Neuronal stem cell (in vitro differentiated cells): ENCODE results near the gene PLCH2.

Experiments
- DNase-seq: peaks from one replicate; pipeline ENCODE4 v3.0.0-alpha.2; 2013; ENCODE audit warnings: low spot score
- H2AFZ ChIP-seq: one replicate; pipeline ENCODE4 v1.6.1; 2013; ENCODE audit warnings: mild to moderate bottlenecking, low read length, inconsistent platforms
- H2AK5ac ChIP-seq: 2 replicates; pipeline ENCODE4 v1.6.1; 2013; ENCODE audit warnings: low read depth, mild to moderate bottlenecking, inconsistent platforms, low read length, moderate library complexity, mixed read lengths
- H2BK120ac ChIP-seq: 2 replicates; pipeline ENCODE4 v1.6.1; 2013; ENCODE audit warnings: low read depth, mild to moderate bottlenecking, inconsistent platforms, low read length, moderate library complexity, mixed read lengths
- H2BK12ac ChIP-seq: one replicate; pipeline ENCODE4 v1.6.1; 2013; ENCODE audit warnings: low read length, inconsistent platforms
- H2BK15ac ChIP-seq: 2 replicates; pipeline ENCODE4 v1.6.1; 2013; ENCODE audit warnings: mild to moderate bottlenecking, low read length, inconsistent platforms, mixed read lengths
- H2BK5ac ChIP-seq: one replicate; pipeline ENCODE4 v1.6.1; 2013; ENCODE audit warnings: inconsistent platforms, mild to moderate bottlenecking, low read length, moderate library complexity
- H3K14ac ChIP-seq: one replicate; pipeline ENCODE4 v1.6.1; 2013; ENCODE audit warnings: low read length, inconsistent platforms
- H3K18ac ChIP-seq: 2 replicates; pipeline ENCODE4 v1.6.1; 2013; ENCODE audit warnings: low read length, inconsistent platforms
- H3K23ac ChIP-seq: 2 replicates; pipeline ENCODE4 v1.6.1; 2013; ENCODE audit warnings: low read depth, mild to moderate bottlenecking, mixed read lengths, low read length, inconsistent platforms; ENCODE audit not compliant: poor library complexity
- H3K27ac ChIP-seq: replicated peaks from 3 replicates; pipeline ENCODE4 v1.5.1; 2013; ENCODE audit warnings: low read length, inconsistent platforms
- H3K27me3 ChIP-seq, 3 experiments: 2 replicates each; pipeline ENCODE4 v1.6.1; 2013; ENCODE audit warnings: low read length in 3 of 3, mild to moderate bottlenecking in 2 of 3, inconsistent platforms in 1 of 3, low read depth in 1 of 3, mixed read lengths in 1 of 3, moderate library complexity in 1 of 3; ENCODE audit not compliant: control insufficient read depth in 3 of 3, insufficient read depth in 3 of 3
- H3K36me3 ChIP-seq, 2 donors: replicated peaks in 1 of 2; 2 replicates each; pipeline ENCODE4 v1.6.1; 2013; ENCODE audit warnings: low read length in 2 of 2; ENCODE audit not compliant: control insufficient read depth in 2 of 2, insufficient read depth in 2 of 2
- H3K4ac ChIP-seq: 2 replicates; pipeline ENCODE4 v1.6.1; 2013; ENCODE audit warnings: inconsistent platforms, mild to moderate bottlenecking, low read length, moderate library complexity
- H3K4me1 ChIP-seq, 2 donors: 1 replicate in 1 of 2; 2 replicates in 1 of 2; pipeline ENCODE4 v1.6.1; 2013; ENCODE audit warnings: low read length in 2 of 2, low read depth in 1 of 2; ENCODE audit not compliant: control insufficient read depth in 2 of 2, insufficient read depth in 1 of 2
- H3K4me2 ChIP-seq: one replicate; pipeline ENCODE4 v1.6.1; 2013; ENCODE audit warnings: mild to moderate bottlenecking, low read length, inconsistent platforms; ENCODE audit not compliant: insufficient read depth, poor library complexity, severe bottlenecking
- H3K4me3 ChIP-seq, 2 donors: 2 replicates each; pipeline ENCODE4 v1.5.1; 2013; ENCODE audit warnings: low read length in 2 of 2, mild to moderate bottlenecking in 2 of 2, inconsistent platforms in 1 of 2, moderate library complexity in 1 of 2
- H3K79me1 ChIP-seq: one replicate; pipeline ENCODE4 v1.6.1; 2013; ENCODE audit warnings: low read depth, mild to moderate bottlenecking, inconsistent platforms, low read length, moderate library complexity
- H3K9ac ChIP-seq: one replicate; pipeline ENCODE4 v1.6.1; 2013; ENCODE audit warnings: mild to moderate bottlenecking, low read depth, low read length, inconsistent platforms; ENCODE audit not compliant: poor library complexity
- H3K9me3 ChIP-seq, 2 donors: replicated peaks in 1 of 2; 2 replicates each; pipeline versions ENCODE3 to v1.6.1; 2013; ENCODE audit warnings: low read length in 2 of 2, mild to moderate bottlenecking in 2 of 2, inconsistent platforms in 1 of 2, low read depth in 1 of 2, mixed read lengths in 1 of 2, moderate library complexity in 1 of 2; ENCODE audit not compliant: control insufficient read depth in 2 of 2, insufficient read depth in 1 of 2
- H4K8ac ChIP-seq: one replicate; pipeline ENCODE4 v1.6.1; 2013; ENCODE audit warnings: low read depth, mild to moderate bottlenecking, inconsistent platforms, low read length, moderate library complexity
- H4K91ac ChIP-seq: one replicate; pipeline ENCODE4 v1.6.1; 2013; ENCODE audit warnings: low read length, low read depth, mild to moderate bottlenecking, inconsistent platforms; ENCODE audit not compliant: poor library complexity
- WGBS, 2 donors: extraction: QIAGEN DNeasy Blood & Tissue Kit; methylation state at CpG; one replicate each; pipeline ENCODE4 v1.1.7; 2013; ENCODE audit warnings: missing lambda C conversion rate in 2 of 2, mixed read lengths in 1 of 2; ENCODE audit not compliant: insufficient read length in 2 of 2, insufficient replicate concordance in 1 of 2; ENCODE audit errors: extremely low coverage in 2 of 2; 5-methylcytosine and 5-hydroxymethylcytosine counted together

Gene PLCH2

GRCh38 chr1:2477791-2478499, 1.9 kb downstream of the PLCH2 start:
- no peaks in the 10 kb centered on the region for H3K36me3 ChIP-seq
- peak overlapping the region; percentile 18 for H3K4me2 ChIP-seq
- H2BK15ac ChIP-seq: peak overlapping the region; percentile 99
- H3K27me3 ChIP-seq: peaks cover 0 to 72% (median 0%) of the 10 kb centered on the region in 3 experiments
- no peak overlapping the region for H3K4me3 ChIP-seq
- peak overlapping the region; percentile 93 for H2AK5ac ChIP-seq
- H3K9ac ChIP-seq: peak overlapping the region; percentile 77
- peak overlapping the region; percentile 89 for H3K4ac ChIP-seq
- peak overlapping the region; percentile 82 for H3K14ac ChIP-seq
- H3K18ac ChIP-seq: peak overlapping the region; percentile 93
- H3K79me1 ChIP-seq: peaks cover 11% of the 10 kb centered on the region
- H2BK12ac ChIP-seq: peak overlapping the region; percentile 98
- H4K8ac ChIP-seq: peak overlapping the region; percentile 65
- DNase-seq: no peak
- H2BK120ac ChIP-seq: peak overlapping the region; percentile 87
- peak overlapping the region; percentile 98 for H3K23ac ChIP-seq
- peaks cover 22 to 38% of the 10 kb centered on the region in 2 donors for H3K4me1 ChIP-seq
- no peak overlapping the region for H3K27ac ChIP-seq
- peak overlapping the region; percentile 82 for H2BK5ac ChIP-seq
- no CpG with 5 or more reads among the region's 35 CpGs for WGBS, 2 donors
- no peaks in the 10 kb centered on the region for H3K9me3 ChIP-seq
- H4K91ac ChIP-seq: no peak overlapping the region
- no peak overlapping the region for H2AFZ ChIP-seq

- Histone ChIP-seq H4K8ac (no peak overlapping the region), H2AFZ (no peak overlapping the region), H3K4ac (no peak overlapping the region), H3K18ac (peak overlapping the region; percentile 64), H3K9me3 (no peaks in the 10 kb centered on the region), H4K91ac (no peak overlapping the region), H2AK5ac (peak overlapping the region; percentile 93), H3K79me1 (peaks cover 11% of the 10 kb centered on the region), H3K4me2 (no peak overlapping the region), H3K4me1 (peaks cover 11 to 28% of the 10 kb centered on the region in 2 donors), H3K14ac (peak overlapping the region; percentile 31), H3K27ac (no peak overlapping the region), H3K4me3 (no peak overlapping the region), H2BK15ac (peak overlapping the region; percentile 92), H3K27me3 (peaks cover 0 to 60% (median 0%) of the 10 kb centered on the region in 3 experiments), H3K9ac (no peak overlapping the region), H2BK120ac (no peak overlapping the region), H3K36me3 (no peaks in the 10 kb centered on the region), H2BK12ac (no peak overlapping the region), H2BK5ac (peak overlapping the region; percentile 75), H3K23ac (no peak overlapping the region)
- WGBS, 2 donors: no CpG with 5 or more reads among the region's 20 CpGs
- no peak for DNase-seq
These were observed 3.1 kb downstream of the PLCH2 start for GRCh38 chr1:2479186-2479585.

GRCh38 chr1:2479618-2480017, 3.5 kb downstream of the PLCH2 start:
- Histone ChIP-seq H3K4me3 (no peak overlapping the region), H3K4me2 (no peak overlapping the region), H3K36me3 (no peaks in the 10 kb centered on the region)

GRCh38 chr1:2480236-2480985, 4.3 kb downstream of the PLCH2 start:
- peak overlapping the region; percentile 4 for H2BK12ac ChIP-seq
- H4K8ac ChIP-seq: peak overlapping the region; percentile 17
- no peak overlapping the region for H2AFZ ChIP-seq
- H2BK120ac ChIP-seq: no peak overlapping the region
- no peak overlapping the region for H3K27ac ChIP-seq
- H3K36me3 ChIP-seq: no peaks in the 10 kb centered on the region
- no peak overlapping the region for H3K4me3 ChIP-seq
- peak overlapping the region; percentile 97 for H3K23ac ChIP-seq
- no peak overlapping the region for H3K4ac ChIP-seq
- H2AK5ac ChIP-seq: peak overlapping the region; percentile 56
- H3K18ac ChIP-seq: peak overlapping the region; percentile 38
- no peak for DNase-seq
- H3K79me1 ChIP-seq: peaks cover 14% of the 10 kb centered on the region
- H3K27me3 ChIP-seq: peaks cover 0 to 48% (median 0%) of the 10 kb centered on the region in 3 experiments
- H2BK15ac ChIP-seq: no peak overlapping the region
- H3K14ac ChIP-seq: no peak overlapping the region
- no peaks in the 10 kb centered on the region for H3K9me3 ChIP-seq
- WGBS, 2 donors: no CpG with 5 or more reads among the region's 18 CpGs
- H3K9ac ChIP-seq: peak overlapping the region; percentile 72
- peak overlapping the region; percentile 75 for H2BK5ac ChIP-seq
- peaks cover 4 to 23% of the 10 kb centered on the region in 2 donors for H3K4me1 ChIP-seq
- H3K4me2 ChIP-seq: no peak overlapping the region
- H4K91ac ChIP-seq: no peak overlapping the region

More at GRCh38 chr1:2479618-2480017, 3.5 kb downstream of the PLCH2 start:
- peaks cover 14% of the 10 kb centered on the region for H3K79me1 ChIP-seq
- H2AFZ ChIP-seq: no peak overlapping the region
- H2AK5ac ChIP-seq: peak overlapping the region; percentile 56
- peak overlapping the region; percentile 31 for H3K14ac ChIP-seq
- H2BK12ac ChIP-seq: peak overlapping the region; percentile 41
- no peak overlapping the region for H4K91ac ChIP-seq
- H3K27me3 ChIP-seq: peaks cover 0 to 56% (median 0%) of the 10 kb centered on the region in 3 experiments
- H3K4ac ChIP-seq: peak overlapping the region; percentile 26
- H2BK15ac ChIP-seq: no peak overlapping the region
- H3K18ac ChIP-seq: peak overlapping the region; percentile 80
- no peak overlapping the region for H3K9ac ChIP-seq
- H3K27ac ChIP-seq: no peak overlapping the region
- H4K8ac ChIP-seq: no peak overlapping the region
- no CpG with 5 or more reads among the region's 28 CpGs for whole genome bisulfite sequencing, 2 donors
- no peak overlapping the region for H2BK120ac ChIP-seq
- peak overlapping the region; percentile 93 for H3K23ac ChIP-seq
- no peak for DNase-seq
- H2BK5ac ChIP-seq: peak overlapping the region; percentile 75
- H3K9me3 ChIP-seq: no peaks in the 10 kb centered on the region
- H3K4me1 ChIP-seq: peaks cover 7 to 24% of the 10 kb centered on the region in 2 donors
